Gastroesophageal sphincter (tissue), 3 donors: ENCODE data around the gene CNTN5.

Experiments used
- CTCF ChIP-seq, 4 experiments: fragments of 200-600 bp in 2 of 4; fragments of 450-650 bp in 2 of 4; sonication (generic) in 1 of 4; IDR thresholded peaks; one replicate each; pipeline ENCODE4 v1.5.1; 2017 to 2019; ENCODE audit warnings: antibody characterized with exemption in 4 of 4, mild to moderate bottlenecking in 2 of 4, moderate library complexity in 2 of 4
- EP300 ChIP-seq: sonication (generic); formaldehyde crosslinking; IDR thresholded peaks from one replicate; pipeline ENCODE4 v1.6.1; 2017; ENCODE audit warnings: antibody characterized with exemption, mild to moderate bottlenecking
- POLR2A ChIP-seq, 2 donors: fragments of 450-650 bp; IDR thresholded peaks; one replicate each; pipeline ENCODE4 v1.6.1; 2017; ENCODE audit warnings: antibody characterized with exemption in 2 of 2, mild to moderate bottlenecking in 2 of 2, moderate library complexity in 1 of 2
- POLR2AphosphoS5 ChIP-seq: sonication (generic); formaldehyde crosslinking; IDR thresholded peaks from one replicate; pipeline ENCODE4 v1.6.1; 2017; ENCODE audit warnings: antibody characterized with exemption

DNA sequence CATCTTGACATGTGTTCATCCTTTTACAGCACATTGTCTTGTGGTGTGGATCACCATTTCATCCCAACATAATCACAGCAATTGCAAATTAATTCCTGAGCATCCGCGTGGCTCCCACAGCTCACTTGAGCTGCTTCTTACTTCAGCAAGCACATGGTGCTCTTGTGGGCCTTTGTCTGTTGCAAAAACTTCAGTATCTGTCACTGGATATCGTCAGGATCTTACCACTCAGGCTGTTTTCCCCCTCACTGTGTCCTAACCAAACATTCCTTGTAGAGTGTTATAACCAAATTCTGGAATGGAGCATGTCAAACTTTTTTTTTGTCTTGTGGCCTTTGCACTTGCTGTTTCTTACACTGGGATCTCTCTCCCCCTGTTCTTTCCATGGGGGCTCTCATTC is 983.2 kb downstream of the CNTN5 start:
- TF ChIP-seq CTCF (IDR thresholded peaks at IDR 0.05) (no peak), POLR2A (IDR thresholded peaks at IDR 0.05) (no peak), EP300 (no peak), POLR2AphosphoS5 (no peak)
